ENCODE measurements around the gene LCE1F. TPM values are rescaled to one million over a fixed set of nuclear protein-coding genes. Genes with fewer than 3 reads are reported as not detected.

LCE1F gene
- polyA plus RNA-seq, 1 of the 3 experiments (the other 2 are of a cell fraction) = not detected

DNA sequence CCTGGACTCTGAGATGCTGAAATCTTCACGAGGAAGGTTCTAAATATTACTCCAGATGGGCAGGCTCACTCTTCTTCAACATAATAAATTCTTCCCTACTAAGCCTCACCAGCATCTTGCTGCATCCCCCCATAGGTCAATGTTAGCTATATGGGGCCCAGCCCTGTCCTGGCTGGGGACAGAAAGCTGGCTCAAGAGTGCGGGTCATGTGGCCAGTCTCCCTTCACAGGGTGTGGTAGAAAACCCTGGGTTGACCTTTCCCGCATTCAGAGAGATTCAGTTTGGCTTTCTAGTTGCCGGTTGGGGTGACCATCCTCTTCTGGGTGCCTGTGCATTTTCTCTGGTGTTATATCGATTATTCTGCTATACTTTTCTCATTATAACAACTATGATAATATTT is 36.9 kb upstream of the LCE1F start:
- no peak overlapping the region for H2AFZ ChIP-seq (ENCODE audit: low read depth)
- POLR2A ChIA-PET = no interaction called here
- DNase-seq = no peak
- no peaks in the 10 kb centered on the region for H3K36me3 ChIP-seq (replicated peaks in 1 of 2; ENCODE audit: control insufficient read depth in 1 of 2, insufficient read depth in 2 of 2, low read length in 1 of 2)
- no peaks in the 10 kb centered on the region for H4K20me1 ChIP-seq (ENCODE audit: insufficient read depth)
- H3K4me1 ChIP-seq (ENCODE audit: control insufficient read depth in 1 of 2, insufficient read depth in 2 of 2, low read depth in 1 of 2, low read length in 1 of 2) = no peaks in the 10 kb centered on the region
- H3F3A ChIP-seq (replicated peaks; ENCODE audit: insufficient read depth) = no peaks in the 10 kb centered on the region
- no peaks in the 10 kb centered on the region for H3K79me2 ChIP-seq (ENCODE audit: insufficient read depth)
- H3K4me3 ChIP-seq (ENCODE audit: low read depth in 2 of 2, low read length in 1 of 2) = no peak overlapping the region
- 5% methylated on average over 5 of the region's 5 CpGs for WGBS (ENCODE audit: low lambda C conversion rate)
- H3K27ac ChIP-seq (ENCODE audit: low read depth in 2 of 2, low read length in 1 of 2) = no peak overlapping the region
- CTCF ChIA-PET = no interaction called here
- no peak for TF ChIP-seq JUND (IDR thresholded peaks at IDR 0.05)
- TF ChIP-seq ELF1 (IDR thresholded peaks at IDR 0.05) = no peak
- TF ChIP-seq, protein P1, sequence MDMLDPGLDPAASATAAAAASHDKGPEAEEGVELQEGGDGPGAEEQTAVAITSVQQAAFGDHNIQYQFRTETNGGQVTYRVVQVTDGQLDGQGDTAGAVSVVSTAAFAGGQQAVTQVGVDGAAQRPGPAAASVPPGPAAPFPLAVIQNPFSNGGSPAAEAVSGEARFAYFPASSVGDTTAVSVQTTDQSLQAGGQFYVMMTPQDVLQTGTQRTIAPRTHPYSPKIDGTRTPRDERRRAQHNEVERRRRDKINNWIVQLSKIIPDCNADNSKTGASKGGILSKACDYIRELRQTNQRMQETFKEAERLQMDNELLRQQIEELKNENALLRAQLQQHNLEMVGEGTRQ (IDR thresholded peaks at IDR 0.05; ENCODE audit: borderline replicate concordance, low read depth, low read length) = no peak
- TF ChIP-seq, protein P2, sequence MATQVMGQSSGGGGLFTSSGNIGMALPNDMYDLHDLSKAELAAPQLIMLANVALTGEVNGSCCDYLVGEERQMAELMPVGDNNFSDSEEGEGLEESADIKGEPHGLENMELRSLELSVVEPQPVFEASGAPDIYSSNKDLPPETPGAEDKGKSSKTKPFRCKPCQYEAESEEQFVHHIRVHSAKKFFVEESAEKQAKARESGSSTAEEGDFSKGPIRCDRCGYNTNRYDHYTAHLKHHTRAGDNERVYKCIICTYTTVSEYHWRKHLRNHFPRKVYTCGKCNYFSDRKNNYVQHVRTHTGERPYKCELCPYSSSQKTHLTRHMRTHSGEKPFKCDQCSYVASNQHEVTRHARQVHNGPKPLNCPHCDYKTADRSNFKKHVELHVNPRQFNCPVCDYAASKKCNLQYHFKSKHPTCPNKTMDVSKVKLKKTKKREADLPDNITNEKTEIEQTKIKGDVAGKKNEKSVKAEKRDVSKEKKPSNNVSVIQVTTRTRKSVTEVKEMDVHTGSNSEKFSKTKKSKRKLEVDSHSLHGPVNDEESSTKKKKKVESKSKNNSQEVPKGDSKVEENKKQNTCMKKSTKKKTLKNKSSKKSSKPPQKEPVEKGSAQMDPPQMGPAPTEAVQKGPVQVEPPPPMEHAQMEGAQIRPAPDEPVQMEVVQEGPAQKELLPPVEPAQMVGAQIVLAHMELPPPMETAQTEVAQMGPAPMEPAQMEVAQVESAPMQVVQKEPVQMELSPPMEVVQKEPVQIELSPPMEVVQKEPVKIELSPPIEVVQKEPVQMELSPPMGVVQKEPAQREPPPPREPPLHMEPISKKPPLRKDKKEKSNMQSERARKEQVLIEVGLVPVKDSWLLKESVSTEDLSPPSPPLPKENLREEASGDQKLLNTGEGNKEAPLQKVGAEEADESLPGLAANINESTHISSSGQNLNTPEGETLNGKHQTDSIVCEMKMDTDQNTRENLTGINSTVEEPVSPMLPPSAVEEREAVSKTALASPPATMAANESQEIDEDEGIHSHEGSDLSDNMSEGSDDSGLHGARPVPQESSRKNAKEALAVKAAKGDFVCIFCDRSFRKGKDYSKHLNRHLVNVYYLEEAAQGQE (IDR thresholded peaks at IDR 0.05; ENCODE audit: low read depth, low read length) = no peak
- H3K9me2 ChIP-seq = no peaks in the 10 kb centered on the region
- H3K9me3 ChIP-seq = no peaks in the 10 kb centered on the region
- H3K9ac ChIP-seq = no peak overlapping the region
- H3K27me3 ChIP-seq (ENCODE audit: insufficient read depth) = no peaks in the 10 kb centered on the region
- H3K4me2 ChIP-seq = no peak overlapping the region

DNA sequence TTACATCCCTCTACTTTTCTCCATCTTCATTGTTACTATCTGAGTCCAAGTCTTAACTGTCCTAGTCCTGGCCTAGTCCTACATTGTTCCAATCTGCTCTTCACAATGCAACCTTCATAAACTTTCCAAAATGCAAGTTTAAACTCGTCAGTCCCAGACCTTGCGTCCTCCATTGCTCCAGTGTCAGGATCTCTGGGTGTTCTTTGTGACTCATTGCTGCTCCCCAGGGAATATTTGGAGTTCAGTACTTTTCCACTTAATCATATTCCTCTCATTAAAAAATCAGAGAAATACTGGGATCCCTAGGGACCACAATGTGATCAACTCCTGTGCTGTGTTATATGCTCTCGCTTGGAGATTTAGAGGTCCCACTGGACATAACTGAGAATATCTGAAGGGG is 35.1 kb upstream of the LCE1F start:
- Histone ChIP-seq H4K20me1 (ENCODE audit: insufficient read depth) (no peaks in the 10 kb centered on the region), H3K36me3 (replicated peaks in 1 of 2; ENCODE audit: control insufficient read depth in 1 of 2, insufficient read depth in 2 of 2, low read length in 1 of 2) (no peaks in the 10 kb centered on the region), H3K9ac (no peak overlapping the region), H3K27me3 (ENCODE audit: insufficient read depth) (no peaks in the 10 kb centered on the region), H3K27ac (ENCODE audit: low read depth in 2 of 2, low read length in 1 of 2) (no peak overlapping the region), H3K4me2 (no peak overlapping the region), H3K79me2 (ENCODE audit: insufficient read depth) (no peaks in the 10 kb centered on the region), H3K4me3 (ENCODE audit: low read depth in 2 of 2, low read length in 1 of 2) (no peak overlapping the region), H3K4me1 (ENCODE audit: control insufficient read depth in 1 of 2, insufficient read depth in 2 of 2, low read depth in 1 of 2, low read length in 1 of 2) (no peaks in the 10 kb centered on the region), H3K9me2 (no peaks in the 10 kb centered on the region), H3K9me3 (no peaks in the 10 kb centered on the region), H2AFZ (ENCODE audit: low read depth) (no peak overlapping the region), H3F3A (replicated peaks; ENCODE audit: insufficient read depth) (no peaks in the 10 kb centered on the region)
- CTCF ChIA-PET = interaction anchor here (0.6 kb wide), 1 partner anchor 68 kb away, joined by 3 read pairs; no protein-coding TSS in a partner anchor
- TF ChIP-seq SMC3 (IDR thresholded peaks at IDR 0.05; ENCODE audit: low read depth, low read length) (no peak), GABPA (IDR thresholded peaks at IDR 0.05; ENCODE audit: low read depth) (no peak), GATA2 (CRISPR knock-in tag; IDR thresholded peaks at IDR 0.05) (no peak), RXRA (IDR thresholded peaks at IDR 0.05; ENCODE audit: borderline replicate concordance, low read depth) (no peak), EZH2phosphoT487 (IDR thresholded peaks at IDR 0.05; ENCODE audit: borderline replicate concordance, low read depth) (no peak), JUND (IDR thresholded peaks at IDR 0.05) (no peak), TEAD4 (IDR thresholded peaks at IDR 0.05; ENCODE audit: borderline replicate concordance, insufficient read depth) (no peak), TCF12 (IDR thresholded peaks at IDR 0.05) (no peak), SIN3A (IDR thresholded peaks at IDR 0.05; ENCODE audit: borderline replicate concordance, low read depth, low read length) (no peak), FOXM1 (IDR thresholded peaks at IDR 0.05; ENCODE audit: low read depth) (no peak), MEF2A (IDR thresholded peaks at IDR 0.05; ENCODE audit: borderline replicate concordance, low read depth) (no peak)
- TF ChIP-seq, protein P3, sequence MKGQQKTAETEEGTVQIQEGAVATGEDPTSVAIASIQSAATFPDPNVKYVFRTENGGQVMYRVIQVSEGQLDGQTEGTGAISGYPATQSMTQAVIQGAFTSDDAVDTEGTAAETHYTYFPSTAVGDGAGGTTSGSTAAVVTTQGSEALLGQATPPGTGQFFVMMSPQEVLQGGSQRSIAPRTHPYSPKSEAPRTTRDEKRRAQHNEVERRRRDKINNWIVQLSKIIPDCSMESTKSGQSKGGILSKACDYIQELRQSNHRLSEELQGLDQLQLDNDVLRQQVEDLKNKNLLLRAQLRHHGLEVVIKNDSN (IDR thresholded peaks at IDR 0.05; ENCODE audit: borderline replicate concordance, low read depth) = no peak
- TF ChIP-seq, protein P4, sequence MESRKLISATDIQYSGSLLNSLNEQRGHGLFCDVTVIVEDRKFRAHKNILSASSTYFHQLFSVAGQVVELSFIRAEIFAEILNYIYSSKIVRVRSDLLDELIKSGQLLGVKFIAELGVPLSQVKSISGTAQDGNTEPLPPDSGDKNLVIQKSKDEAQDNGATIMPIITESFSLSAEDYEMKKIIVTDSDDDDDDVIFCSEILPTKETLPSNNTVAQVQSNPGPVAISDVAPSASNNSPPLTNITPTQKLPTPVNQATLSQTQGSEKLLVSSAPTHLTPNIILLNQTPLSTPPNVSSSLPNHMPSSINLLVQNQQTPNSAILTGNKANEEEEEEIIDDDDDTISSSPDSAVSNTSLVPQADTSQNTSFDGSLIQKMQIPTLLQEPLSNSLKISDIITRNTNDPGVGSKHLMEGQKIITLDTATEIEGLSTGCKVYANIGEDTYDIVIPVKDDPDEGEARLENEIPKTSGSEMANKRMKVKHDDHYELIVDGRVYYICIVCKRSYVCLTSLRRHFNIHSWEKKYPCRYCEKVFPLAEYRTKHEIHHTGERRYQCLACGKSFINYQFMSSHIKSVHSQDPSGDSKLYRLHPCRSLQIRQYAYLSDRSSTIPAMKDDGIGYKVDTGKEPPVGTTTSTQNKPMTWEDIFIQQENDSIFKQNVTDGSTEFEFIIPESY (IDR thresholded peaks at IDR 0.05; ENCODE audit: borderline replicate concordance, low read depth) = no peak
- TF ChIP-seq, protein P1 (IDR thresholded peaks at IDR 0.05; ENCODE audit: borderline replicate concordance, low read depth, low read length) = no peak
- TF ChIP-seq, protein P5, sequence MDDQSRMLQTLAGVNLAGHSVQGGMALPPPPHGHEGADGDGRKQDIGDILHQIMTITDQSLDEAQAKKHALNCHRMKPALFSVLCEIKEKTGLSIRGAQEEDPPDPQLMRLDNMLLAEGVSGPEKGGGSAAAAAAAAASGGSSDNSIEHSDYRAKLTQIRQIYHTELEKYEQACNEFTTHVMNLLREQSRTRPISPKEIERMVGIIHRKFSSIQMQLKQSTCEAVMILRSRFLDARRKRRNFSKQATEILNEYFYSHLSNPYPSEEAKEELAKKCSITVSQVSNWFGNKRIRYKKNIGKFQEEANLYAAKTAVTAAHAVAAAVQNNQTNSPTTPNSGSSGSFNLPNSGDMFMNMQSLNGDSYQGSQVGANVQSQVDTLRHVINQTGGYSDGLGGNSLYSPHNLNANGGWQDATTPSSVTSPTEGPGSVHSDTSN (IDR thresholded peaks at IDR 0.05) = no peak
- WGBS (ENCODE audit: low lambda C conversion rate) = 9% methylated on average over 3 of the region's 3 CpGs
- POLR2A ChIA-PET = no interaction called here
- DNase-seq = no peak
